ENCODE data around the gene MAPK14.

GRCh38 chr6:35984701-35985100 lies 42.9 kb upstream of the MAPK14 start:
- TF ChIP-seq EZH2 (optimal IDR thresholded peaks at IDR 0.05; ENCODE audit: low read depth, low read length) (no peak), EZH2phosphoT487 (IDR thresholded peaks at IDR 0.05; ENCODE audit: low read length) (no peak)
- TF ChIP-seq, protein P1, sequence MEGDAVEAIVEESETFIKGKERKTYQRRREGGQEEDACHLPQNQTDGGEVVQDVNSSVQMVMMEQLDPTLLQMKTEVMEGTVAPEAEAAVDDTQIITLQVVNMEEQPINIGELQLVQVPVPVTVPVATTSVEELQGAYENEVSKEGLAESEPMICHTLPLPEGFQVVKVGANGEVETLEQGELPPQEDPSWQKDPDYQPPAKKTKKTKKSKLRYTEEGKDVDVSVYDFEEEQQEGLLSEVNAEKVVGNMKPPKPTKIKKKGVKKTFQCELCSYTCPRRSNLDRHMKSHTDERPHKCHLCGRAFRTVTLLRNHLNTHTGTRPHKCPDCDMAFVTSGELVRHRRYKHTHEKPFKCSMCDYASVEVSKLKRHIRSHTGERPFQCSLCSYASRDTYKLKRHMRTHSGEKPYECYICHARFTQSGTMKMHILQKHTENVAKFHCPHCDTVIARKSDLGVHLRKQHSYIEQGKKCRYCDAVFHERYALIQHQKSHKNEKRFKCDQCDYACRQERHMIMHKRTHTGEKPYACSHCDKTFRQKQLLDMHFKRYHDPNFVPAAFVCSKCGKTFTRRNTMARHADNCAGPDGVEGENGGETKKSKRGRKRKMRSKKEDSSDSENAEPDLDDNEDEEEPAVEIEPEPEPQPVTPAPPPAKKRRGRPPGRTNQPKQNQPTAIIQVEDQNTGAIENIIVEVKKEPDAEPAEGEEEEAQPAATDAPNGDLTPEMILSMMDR (IDR thresholded peaks at IDR 0.05; ENCODE audit: low read length) = no peak

Data from MM.1S (cell line).